ENCODE data around the gene TRIM75.

DNA sequence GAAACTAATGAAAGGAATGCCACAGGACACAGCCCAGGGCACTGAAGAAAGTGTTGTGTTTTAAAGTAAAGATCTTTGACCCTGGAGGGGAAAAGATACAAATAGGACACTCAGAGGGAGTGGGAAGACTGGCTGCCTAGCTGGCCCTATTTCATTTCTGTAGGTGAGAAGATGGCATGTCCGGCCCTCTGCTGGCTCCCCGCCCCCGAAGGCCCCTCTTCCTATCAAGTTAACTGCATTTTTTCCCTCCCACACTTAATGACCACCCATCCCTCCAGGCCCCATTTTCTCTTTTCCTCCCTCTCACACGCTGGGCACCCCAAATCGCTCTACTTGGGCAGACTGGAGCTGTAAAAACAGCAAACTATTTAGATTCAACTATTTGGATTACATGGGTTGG lies 5.5 kb upstream of the TRIM75 start:
- TF ChIP-seq, protein P1, sequence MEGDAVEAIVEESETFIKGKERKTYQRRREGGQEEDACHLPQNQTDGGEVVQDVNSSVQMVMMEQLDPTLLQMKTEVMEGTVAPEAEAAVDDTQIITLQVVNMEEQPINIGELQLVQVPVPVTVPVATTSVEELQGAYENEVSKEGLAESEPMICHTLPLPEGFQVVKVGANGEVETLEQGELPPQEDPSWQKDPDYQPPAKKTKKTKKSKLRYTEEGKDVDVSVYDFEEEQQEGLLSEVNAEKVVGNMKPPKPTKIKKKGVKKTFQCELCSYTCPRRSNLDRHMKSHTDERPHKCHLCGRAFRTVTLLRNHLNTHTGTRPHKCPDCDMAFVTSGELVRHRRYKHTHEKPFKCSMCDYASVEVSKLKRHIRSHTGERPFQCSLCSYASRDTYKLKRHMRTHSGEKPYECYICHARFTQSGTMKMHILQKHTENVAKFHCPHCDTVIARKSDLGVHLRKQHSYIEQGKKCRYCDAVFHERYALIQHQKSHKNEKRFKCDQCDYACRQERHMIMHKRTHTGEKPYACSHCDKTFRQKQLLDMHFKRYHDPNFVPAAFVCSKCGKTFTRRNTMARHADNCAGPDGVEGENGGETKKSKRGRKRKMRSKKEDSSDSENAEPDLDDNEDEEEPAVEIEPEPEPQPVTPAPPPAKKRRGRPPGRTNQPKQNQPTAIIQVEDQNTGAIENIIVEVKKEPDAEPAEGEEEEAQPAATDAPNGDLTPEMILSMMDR (conservative IDR thresholded peaks at IDR 0.05; ENCODE audit: low read depth, low read length), result no peak
- no peak for TF ChIP-seq EZH2 (IDR thresholded peaks at IDR 0.05; ENCODE audit: borderline replicate concordance, low read depth, low read length, poor library complexity, severe bottlenecking)

Measured in A673 (cell line).